Skin epidermis (tissue), 12 donors: ENCODE data around the gene STEAP1.
A peak's percentile ranks its signal among the peaks of the same experiment; 100 is the strongest.

ENCODE experiments used
- H3K27ac ChIP-seq, 21 experiments: fragments of 200-600 bp; sonication (generic) in 11 of 21; one replicate each; pipeline ENCODE4 v1.5.0; 2020; ENCODE audit warnings: mild to moderate bottlenecking in 3 of 21, inconsistent platforms in 2 of 21, moderate library complexity in 2 of 21
- H3K4me3 ChIP-seq, 7 experiments: fragments of 200-600 bp; sonication (generic) in 2 of 7; one replicate each; pipeline ENCODE4 v1.5.0; 2020; ENCODE audit warnings: inconsistent platforms in 2 of 7, mild to moderate bottlenecking in 2 of 7, moderate library complexity in 1 of 7

Gene STEAP1

DNA sequence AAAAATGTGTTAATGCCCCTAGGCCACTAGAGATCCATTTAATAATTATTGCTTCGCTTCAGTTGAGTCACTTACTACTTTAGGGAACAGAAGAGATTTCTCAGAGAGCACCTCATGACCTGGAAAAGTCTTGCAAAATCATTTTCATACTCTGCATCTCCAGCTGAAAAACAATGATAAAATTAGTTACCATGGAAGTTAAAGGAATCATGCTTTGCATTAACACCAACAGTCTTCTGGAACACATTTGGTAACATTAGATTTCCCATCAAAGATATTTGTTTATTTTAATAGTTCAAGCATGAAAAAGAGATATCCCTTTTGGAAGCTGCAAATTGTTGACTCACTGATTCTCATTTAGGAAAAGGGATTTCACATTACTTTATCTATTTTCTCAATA is 55.5 kb downstream of the STEAP1 start:
- Histone ChIP-seq H3K27ac (no peak overlapping the region), H3K4me3 (no peak overlapping the region)

DNA sequence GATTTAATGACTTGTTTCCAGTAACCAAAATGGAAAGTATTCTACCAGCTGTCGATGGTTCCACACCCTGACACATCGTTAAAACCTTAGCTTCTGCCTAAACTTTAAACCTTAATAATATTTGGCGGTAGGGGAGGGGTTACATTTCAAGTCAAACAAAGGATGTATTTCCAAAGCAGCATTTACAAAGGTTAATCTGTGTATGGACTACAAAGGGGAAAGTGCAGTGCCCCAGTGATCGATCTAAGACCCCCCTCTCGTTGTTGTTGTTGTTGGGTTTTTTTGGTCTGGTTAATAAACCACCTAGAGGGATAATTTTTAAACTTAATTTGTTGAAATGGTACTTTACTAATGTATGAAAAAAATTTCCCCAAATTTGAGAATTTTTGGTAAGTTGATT is 56.2 kb downstream of the STEAP1 start:
- no peak overlapping the region for H3K4me3 ChIP-seq
- H3K27ac ChIP-seq: peak overlapping the region in 8 of 21 experiments; percentile 78 to 94 (median 86)

DNA sequence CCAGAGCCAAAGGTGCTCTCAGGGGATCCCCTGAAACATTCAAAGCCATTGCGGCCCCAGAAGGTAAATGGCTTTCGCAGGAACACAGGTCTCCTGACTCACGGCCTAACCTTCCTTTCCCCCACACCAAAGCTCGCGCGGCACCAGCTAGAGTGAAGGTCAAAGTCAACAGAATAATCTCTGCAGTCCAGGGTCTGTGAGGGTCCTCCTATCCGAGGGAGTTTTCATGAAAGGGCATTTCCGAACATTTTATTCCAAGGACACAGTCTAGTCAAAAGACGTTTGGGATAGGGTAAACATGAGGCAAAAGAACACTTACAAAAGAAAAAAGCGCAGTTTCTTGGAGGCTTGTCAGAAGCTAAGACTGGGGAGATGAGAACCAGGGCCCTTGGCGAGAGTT is 56.7 kb downstream of the STEAP1 start:
- Histone ChIP-seq H3K27ac (peak overlapping the region in 19 of 21 experiments; percentile 37 to 94 (median 82)), H3K4me3 (peak overlapping the region; percentile 44 to 68 (median 53))

DNA sequence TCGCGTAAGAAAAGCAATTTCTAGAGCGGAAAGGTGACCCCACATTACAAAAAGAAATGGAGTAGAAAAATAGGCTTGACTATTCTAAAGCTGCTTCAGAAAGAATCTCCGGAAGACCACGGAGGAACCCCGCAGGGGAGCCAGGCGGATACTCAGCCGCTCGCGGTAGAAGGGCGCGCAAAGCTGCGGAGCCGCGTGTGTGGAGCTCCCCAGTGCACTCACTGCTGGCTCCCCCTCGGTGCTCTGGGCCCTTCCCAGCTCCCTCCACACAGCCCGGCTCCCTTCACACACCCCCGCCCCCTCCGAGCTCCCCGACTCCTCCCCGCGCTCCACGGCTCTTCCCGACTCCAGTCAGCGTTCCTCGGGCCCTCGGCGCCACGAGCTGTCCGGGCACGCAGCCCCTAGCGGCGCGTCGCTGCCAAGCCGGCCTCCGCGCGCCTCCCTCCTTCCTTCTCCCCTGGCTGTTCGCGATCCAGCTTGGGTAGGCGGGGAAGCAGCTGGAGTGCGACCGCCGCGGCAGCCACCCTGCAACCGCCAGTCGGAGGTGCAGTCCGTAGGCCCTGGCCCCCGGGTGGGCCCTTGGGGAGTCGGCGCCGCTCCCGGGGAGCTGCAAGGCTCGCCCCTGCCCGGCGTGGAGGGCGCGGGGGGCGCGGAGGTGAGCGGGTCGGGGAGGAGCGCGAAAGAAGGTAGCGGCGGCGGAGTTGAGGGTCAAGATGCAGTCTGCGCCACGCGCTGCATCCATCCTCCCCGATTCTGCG is 57.3 kb downstream of the STEAP1 start, which contains the start of gene STEAP2:
Gene STEAP2, plus strand, starts transcription at position 350 of the 758 bp plus-strand sequence. CDS start 13,343 bp downstream, outside the sequence.
- H3K27ac ChIP-seq: peak within 1 kb of the TSS in 20 of 21 experiments; percentile 64 to 94 (median 82)
- H3K4me3 ChIP-seq: peak within 1 kb of the TSS; percentile 44 to 68 (median 53)

DNA sequence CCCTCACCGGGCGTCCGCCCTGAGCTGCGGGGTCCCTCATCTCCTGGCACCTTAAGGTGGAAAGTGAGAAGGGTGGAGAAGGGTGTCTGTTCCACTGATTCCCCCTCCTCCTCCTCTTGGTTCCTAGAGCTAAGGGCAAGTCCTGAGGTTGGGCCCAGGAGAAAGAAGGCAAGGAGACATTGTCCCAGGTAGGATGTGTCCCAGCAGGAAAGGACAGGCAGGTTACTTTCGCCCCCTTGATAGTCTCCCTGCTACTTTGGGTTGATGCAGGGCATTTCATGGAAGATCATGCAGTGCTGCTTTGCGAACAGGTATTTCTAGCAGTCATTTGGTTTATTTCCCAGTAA is 57.9 kb downstream of the STEAP1 start:
- Histone ChIP-seq H3K4me3 (peak overlapping the region; percentile 44 to 68 (median 53)), H3K27ac (peak overlapping the region in 20 of 21 experiments; percentile 61 to 94 (median 80))

DNA sequence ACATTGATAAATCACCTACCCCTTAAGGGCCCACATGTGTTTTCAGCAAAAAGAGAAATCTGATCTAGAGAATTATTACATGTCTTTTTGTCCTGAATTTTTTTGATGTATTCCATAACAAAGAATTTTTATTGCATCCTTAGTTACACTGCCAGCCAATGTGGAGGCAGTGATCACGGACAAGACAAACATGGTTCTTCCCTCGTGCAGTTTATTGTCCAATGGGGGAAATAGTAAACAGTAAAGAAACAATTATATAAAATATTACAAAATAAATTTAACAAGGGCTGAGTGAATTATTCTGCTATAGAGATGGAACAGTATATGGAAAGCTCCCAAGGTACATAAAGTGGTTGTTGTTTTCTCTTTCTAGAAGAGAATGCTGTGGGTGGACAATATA is 59.3 kb downstream of the STEAP1 start:
- peak overlapping the region in 1 of 21 experiments; percentile 66 for H3K27ac ChIP-seq
- no peak overlapping the region for H3K4me3 ChIP-seq
